GM12878 (cell line): ENCODE results near the gene B3GNT9. TPM values are rescaled to one million over a fixed set of nuclear protein-coding genes. Genes with fewer than 3 reads are reported as not detected.
A peak's percentile ranks its signal among the peaks of the same experiment; 100 is the strongest.

Source experiments
- ATF7 ChIP-seq: fragments of 450-650 bp; IDR thresholded peaks from 2 replicates; pipeline ENCODE4 v1.6.1; 2016; ENCODE audit warnings: low read depth, mild to moderate bottlenecking
- CHD2 ChIP-seq: IDR thresholded peaks from 2 replicates; pipeline ENCODE4 v1.6.1; 2011; ENCODE audit warnings: low read depth, low read length, improper control_type of control experiment, borderline replicate concordance
- ESRRA ChIP-seq: IDR thresholded peaks from 2 replicates; pipeline ENCODE4 v1.6.1; 2012; ENCODE audit warnings: mild to moderate bottlenecking, low read length, improper control_type of control experiment
- HSF1 ChIP-seq: fragments of 150-350 bp; IDR thresholded peaks from 2 replicates; pipeline ENCODE4 v1.6.1; 2014; ENCODE audit warnings: mild to moderate bottlenecking, low read depth, low read length
- NBN ChIP-seq: fragments of 450-650 bp; IDR thresholded peaks from 2 replicates; pipeline ENCODE4 v1.6.1; 2016
- NKRF ChIP-seq: fragments of 450-650 bp; conservative IDR thresholded peaks from 2 replicates; pipeline ENCODE4 v1.6.1; 2017; ENCODE audit warnings: mild to moderate bottlenecking, moderate library complexity
- RAD21 ChIP-seq: IDR thresholded peaks from 2 replicates; pipeline ENCODE4 v1.6.1; 2011; ENCODE audit warnings: mild to moderate bottlenecking, low read depth, low read length, moderate library complexity; ENCODE audit not compliant: insufficient read depth
- RAD51 ChIP-seq: fragments of 450-650 bp; IDR thresholded peaks from 2 replicates; pipeline ENCODE4 v1.6.1; 2016; ENCODE audit warnings: moderate library complexity, mild to moderate bottlenecking, inconsistent platforms
- RBBP5 ChIP-seq: fragments of 200-600 bp; sonication (generic); conservative IDR thresholded peaks from 2 replicates; pipeline ENCODE4 v1.6.1; 2016
- SPI1 ChIP-seq: IDR thresholded peaks from 2 replicates; pipeline ENCODE4 v1.6.1; 2011; ENCODE audit warnings: low read depth, mild to moderate bottlenecking, low read length, moderate library complexity, borderline replicate concordance; ENCODE audit not compliant: insufficient read depth
- STAT1 ChIP-seq: fragments of 450-650 bp; conservative IDR thresholded peaks from 2 replicates; pipeline ENCODE4 v1.6.1; 2014; ENCODE audit warnings: antibody characterized with exemption, mild to moderate bottlenecking
- TBL1XR1 ChIP-seq: IDR thresholded peaks from 2 replicates; pipeline ENCODE4 v1.6.1; 2012; ENCODE audit warnings: low read depth, low read length, improper control_type of control experiment
- ZNF274 ChIP-seq: IDR thresholded peaks from one replicate; pipeline ENCODE4 v1.8.0; 2011; ENCODE audit not compliant: insufficient read length, insufficient read depth
- ZNF622 ChIP-seq: fragments of 450-650 bp; IDR thresholded peaks from 2 replicates; pipeline ENCODE4 v1.6.1; 2017; ENCODE audit warnings: mild to moderate bottlenecking, inconsistent platforms
- ZNF687 ChIP-seq: fragments of 450-650 bp; IDR thresholded peaks from 2 replicates; pipeline ENCODE4 v1.6.1; 2017; ENCODE audit warnings: mild to moderate bottlenecking, moderate library complexity
- polyA plus RNA-seq, 11 experiments: library from polyadenylated mRNA; depleted of rRNA in 4 of 11; unstranded in 6 of 11; stranded (reverse) in 5 of 11; fragments of >200 nt; fragmentation: Nextera tagmentation in 4 of 11; fragmentation: Illumina TruSeq in 1 of 11; extraction: Ambion mirVana in 4 of 11; extraction: Trizol in 1 of 11; gene quantifications; 1 replicate in 1 of 11; 2 replicates in 10 of 11; pipeline versions ENCODE4 v1.2.1 to v1.2.3, GENCODE V29; 2011 to 2016; ENCODE audit warnings: inconsistent platforms in 2 of 11, missing spikeins in 2 of 11, low read depth in 1 of 11
- total RNA-seq, 4 experiments: library from RNA; depleted of rRNA in 3 of 4; stranded (reverse); fragments of >200 nt in 3 of 4; fragmentation: Illumina TruSeq in 1 of 4; extraction: Trizol in 1 of 4; gene quantifications; 2 replicates each; pipeline versions ENCODE4 v1.2.1 to v1.2.3, GENCODE V29; 2013 to 2021
- TF ChIP-seq, protein P1 (sequence below): fragments of 450-650 bp; formaldehyde crosslinking; IDR thresholded peaks from 2 replicates; pipeline ENCODE4 v1.4.0; 2020; ENCODE audit warnings: mild to moderate bottlenecking, moderate library complexity

The B3GNT9 gene
- total and polyA plus RNA-seq, 10 of the 15 experiments (the other 5 are each of a cell fraction or from before 2014, with no cell fraction given): 0.08 to 5.0 (median 1.9) TPM

DNA sequence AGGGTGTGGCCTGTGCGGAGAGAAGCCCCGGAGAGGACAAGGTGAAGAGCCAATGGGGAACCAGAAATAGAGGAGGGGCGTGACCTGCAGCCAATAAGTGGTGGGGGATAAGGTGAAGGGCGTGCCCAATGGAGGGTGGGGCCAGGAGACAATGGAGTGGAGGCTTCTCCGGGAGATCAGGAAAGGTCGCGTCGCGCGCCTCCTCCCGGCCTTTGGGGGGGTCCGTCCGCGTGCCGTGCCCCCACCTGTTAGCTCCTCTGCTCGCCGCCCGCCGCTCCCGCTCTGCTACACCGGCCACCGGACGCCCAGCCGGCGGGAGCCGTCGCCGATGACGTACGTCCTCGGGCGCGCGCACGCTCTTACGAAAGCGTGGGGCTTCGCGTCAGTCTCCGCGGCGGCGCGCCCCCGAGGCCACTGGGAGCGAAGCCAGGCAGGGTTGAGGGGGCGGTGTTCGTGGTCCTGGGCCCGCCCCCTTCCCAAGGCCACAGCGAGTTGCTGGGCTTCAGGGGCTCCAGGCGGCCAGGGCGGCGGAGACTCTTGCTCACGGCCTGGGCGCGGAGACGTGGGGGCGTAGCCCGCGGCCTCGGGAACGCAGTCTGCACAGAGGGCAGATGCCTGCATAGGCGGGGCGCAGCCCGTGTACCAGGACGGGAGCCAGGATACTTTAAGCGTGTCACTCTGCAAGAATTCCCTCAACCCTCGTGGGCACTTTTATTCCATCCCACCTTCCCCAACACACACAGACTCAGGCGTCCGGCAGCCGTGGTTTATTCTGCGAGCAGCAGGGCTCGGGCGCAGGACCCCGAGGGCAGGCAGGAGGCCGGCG is 33.0 kb upstream of the B3GNT9 start, which contains the start of gene MATCAP1 (continued):
- TF ChIP-seq HSF1 (no peak), ZNF622 (no peak), ESRRA (peak; percentile 21; the same call in 1 of the 2 replicates), ZNF687 (no peak), STAT1 (0 out of 2 replicates have a peak, but pooled peaks have one; percentile 52), RBBP5 (no peak), NBN (0 out of 2 replicates have a peak, but pooled peaks have one; percentile 60), RAD51 (no peak), TBL1XR1 (no peak), RAD21 (no peak), CHD2 (peak; percentile 93), SPI1 (no peak), NKRF (0 out of 2 replicates have a peak, but pooled peaks have one; percentile 65), ATF7 (peak; percentile 56; the same call in 1 of the 2 replicates), ZNF274 (no peak)
- TF ChIP-seq, protein P1, sequence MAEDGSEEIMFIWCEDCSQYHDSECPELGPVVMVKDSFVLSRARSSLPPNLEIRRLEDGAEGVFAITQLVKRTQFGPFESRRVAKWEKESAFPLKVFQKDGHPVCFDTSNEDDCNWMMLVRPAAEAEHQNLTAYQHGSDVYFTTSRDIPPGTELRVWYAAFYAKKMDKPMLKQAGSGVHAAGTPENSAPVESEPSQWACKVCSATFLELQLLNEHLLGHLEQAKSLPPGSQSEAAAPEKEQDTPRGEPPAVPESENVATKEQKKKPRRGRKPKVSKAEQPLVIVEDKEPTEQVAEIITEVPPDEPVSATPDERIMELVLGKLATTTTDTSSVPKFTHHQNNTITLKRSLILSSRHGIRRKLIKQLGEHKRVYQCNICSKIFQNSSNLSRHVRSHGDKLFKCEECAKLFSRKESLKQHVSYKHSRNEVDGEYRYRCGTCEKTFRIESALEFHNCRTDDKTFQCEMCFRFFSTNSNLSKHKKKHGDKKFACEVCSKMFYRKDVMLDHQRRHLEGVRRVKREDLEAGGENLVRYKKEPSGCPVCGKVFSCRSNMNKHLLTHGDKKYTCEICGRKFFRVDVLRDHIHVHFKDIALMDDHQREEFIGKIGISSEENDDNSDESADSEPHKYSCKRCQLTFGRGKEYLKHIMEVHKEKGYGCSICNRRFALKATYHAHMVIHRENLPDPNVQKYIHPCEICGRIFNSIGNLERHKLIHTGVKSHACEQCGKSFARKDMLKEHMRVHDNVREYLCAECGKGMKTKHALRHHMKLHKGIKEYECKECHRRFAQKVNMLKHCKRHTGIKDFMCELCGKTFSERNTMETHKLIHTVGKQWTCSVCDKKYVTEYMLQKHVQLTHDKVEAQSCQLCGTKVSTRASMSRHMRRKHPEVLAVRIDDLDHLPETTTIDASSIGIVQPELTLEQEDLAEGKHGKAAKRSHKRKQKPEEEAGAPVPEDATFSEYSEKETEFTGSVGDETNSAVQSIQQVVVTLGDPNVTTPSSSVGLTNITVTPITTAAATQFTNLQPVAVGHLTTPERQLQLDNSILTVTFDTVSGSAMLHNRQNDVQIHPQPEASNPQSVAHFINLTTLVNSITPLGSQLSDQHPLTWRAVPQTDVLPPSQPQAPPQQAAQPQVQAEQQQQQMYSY (CRISPR knock-in tag): no peak
